Urinary bladder (tissue), 4 donors: ENCODE data around the gene MAGI1. TPM values are rescaled to one million over a fixed set of nuclear protein-coding genes. Genes with fewer than 3 reads are reported as not detected.
A peak's percentile ranks its signal among the peaks of the same experiment; 100 is the strongest.

ENCODE experiments used
- DNase-seq: peaks from one replicate; pipeline ENCODE4 v3.0.0-alpha.2; 2015; ENCODE audit errors: extremely low spot score
- H3K27ac ChIP-seq: one replicate; pipeline ENCODE4 v1.5.1; 2013; ENCODE audit warnings: low read depth, mild to moderate bottlenecking, moderate library complexity
- H3K36me3 ChIP-seq: one replicate; pipeline ENCODE4 v1.6.1; 2013; ENCODE audit warnings: mild to moderate bottlenecking, moderate library complexity; ENCODE audit not compliant: insufficient read depth
- H3K4me1 ChIP-seq: one replicate; pipeline ENCODE4 v1.6.1; 2013; ENCODE audit warnings: mild to moderate bottlenecking, moderate library complexity; ENCODE audit not compliant: insufficient read depth
- H3K4me3 ChIP-seq: one replicate; pipeline ENCODE4 v1.5.1; 2013; ENCODE audit warnings: low read depth, low read length
- WGBS: extraction: QIAGEN DNeasy Blood & Tissue Kit; methylation state at CpG from one replicate; pipeline ENCODE4 v1.1.7; 2013; 5-methylcytosine and 5-hydroxymethylcytosine counted together
- polyA plus RNA-seq: library from polyadenylated mRNA; stranded (reverse); fragments of 200-250 nt; gene quantifications from one replicate; pipeline ENCODE4 v1.2.3, GENCODE V29; 2013
- total RNA-seq: library from RNA; depleted of rRNA; stranded (reverse); fragments of >200 nt; gene quantifications from one replicate; pipeline ENCODE4 v1.2.3, GENCODE V29; 2014
- donor health status: healthy with polysubstance abuse.
- donor health status: healthy.

MAGI1 gene
- total RNA-seq (46.7 TPM), polyA plus RNA-seq (9.7 TPM)

DNA sequence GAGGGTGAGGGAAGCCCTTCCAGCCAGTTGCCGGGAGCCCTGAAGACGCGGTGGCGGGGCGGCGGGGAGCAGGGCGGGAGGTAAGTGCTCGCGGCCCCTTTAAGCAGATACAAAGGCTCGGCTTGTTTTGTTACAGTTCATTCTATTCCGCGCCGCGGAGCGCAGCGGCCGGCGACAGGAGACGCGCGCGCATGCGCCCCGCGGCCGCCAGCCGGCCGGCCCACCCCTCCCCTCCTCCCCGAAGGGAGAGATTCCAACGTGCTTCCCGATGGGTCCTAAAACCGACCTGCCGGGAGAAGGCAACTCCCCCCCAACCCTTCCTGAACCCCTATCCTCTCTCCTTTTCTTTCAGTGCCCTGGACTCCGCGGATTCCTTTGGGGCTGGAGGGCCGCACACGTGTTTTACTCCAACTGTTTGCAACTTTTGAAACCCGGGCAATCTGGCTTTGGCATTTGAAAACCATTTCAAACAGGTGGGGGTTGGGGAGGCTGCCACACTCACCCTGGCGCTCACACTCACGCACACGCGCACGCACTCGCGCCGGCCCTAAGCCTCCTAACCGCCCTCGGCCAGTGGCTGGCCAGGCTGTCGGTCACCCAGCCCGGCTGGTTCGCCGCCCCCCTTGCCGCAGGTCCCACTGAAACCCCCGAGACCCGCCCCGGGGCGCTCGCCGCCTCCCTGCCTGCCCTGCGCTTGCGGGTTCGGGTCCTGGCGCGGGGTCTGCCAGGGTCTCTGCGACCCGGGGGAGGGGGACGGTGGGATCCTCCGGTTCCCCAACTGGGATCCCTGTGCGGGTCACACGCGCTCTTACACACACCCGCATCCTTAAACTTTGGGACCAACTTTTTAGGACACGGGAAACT, at the start of gene MAGI1:
TSS of gene MAGI1 (minus strand) at position 193 of the 864 bp plus-strand sequence. CDS start 610 bp downstream, outside the sequence.
- Histone ChIP-seq H3K27ac (peak within 1 kb of the TSS; percentile 69), H3K4me3 (peak within 1 kb of the TSS; percentile 54), H3K4me1 (no peaks in the 10 kb centered on the region), H3K36me3 (no peaks in the 10 kb centered on the region)
- under 1% methylated on average over 73 of the region's 73 CpGs for WGBS
- DNase-seq = peak; percentile 90

DNA sequence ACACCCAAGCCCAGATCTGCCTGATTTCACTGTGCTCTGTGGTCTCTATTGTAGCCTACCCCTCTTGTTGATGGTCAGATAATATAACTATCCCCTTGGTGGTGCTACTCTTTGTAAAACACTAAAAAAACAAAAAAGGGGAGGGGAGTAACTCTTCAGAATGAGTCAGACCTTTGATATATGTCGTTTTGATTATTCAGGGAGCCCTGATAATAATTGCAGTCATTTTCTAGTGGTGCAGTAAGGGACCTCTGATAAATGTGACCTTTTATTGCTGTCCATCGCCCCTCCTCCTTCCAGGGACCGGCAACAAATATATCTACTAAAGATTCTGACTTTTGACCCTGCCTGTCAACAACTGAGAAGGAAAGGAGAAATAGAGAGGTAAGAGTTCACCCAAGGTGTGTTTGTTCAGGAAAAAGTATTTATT, 45.1 kb upstream of the MAGI1 start:
- Histone ChIP-seq H3K27ac (no peak overlapping the region), H3K36me3 (no peaks in the 10 kb centered on the region), H3K4me3 (no peak overlapping the region), H3K4me1 (no peaks in the 10 kb centered on the region)
- WGBS = 50% methylated on average over 3 of the region's 3 CpGs
- DNase-seq = no peak

DNA sequence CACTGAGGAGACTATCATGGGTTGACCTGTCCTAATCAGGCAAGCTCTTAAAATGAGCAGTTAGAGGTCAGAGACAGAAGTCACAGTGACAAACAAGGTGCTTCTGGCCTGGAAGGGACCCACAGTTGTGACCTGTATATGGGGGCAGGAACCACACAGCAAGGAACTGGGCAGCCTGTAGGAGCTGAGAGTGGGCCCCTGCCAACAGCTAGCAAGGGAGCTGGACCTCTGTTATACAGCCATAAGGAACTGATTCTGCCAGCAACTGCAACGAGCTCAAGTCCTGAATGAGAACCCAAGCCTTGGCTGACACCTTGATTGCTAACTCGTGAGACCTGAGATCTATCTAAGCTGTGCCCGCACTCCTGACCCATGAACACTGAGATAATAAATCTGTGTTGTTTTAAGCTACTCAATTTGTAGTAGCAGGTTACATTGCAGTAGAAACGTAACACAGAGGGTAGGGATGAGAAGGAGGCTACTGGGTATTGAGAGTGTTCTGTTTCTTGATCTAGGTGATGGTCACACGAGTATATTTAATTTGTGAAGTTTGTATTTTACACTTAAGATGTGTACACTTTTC, 44.5 kb upstream of the MAGI1 start:
- Histone ChIP-seq H3K4me1 (no peaks in the 10 kb centered on the region), H3K36me3 (no peaks in the 10 kb centered on the region), H3K27ac (no peak overlapping the region), H3K4me3 (no peak overlapping the region)
- DNase-seq = no peak
- WGBS = 60% methylated on average over 5 of the region's 5 CpGs

DNA sequence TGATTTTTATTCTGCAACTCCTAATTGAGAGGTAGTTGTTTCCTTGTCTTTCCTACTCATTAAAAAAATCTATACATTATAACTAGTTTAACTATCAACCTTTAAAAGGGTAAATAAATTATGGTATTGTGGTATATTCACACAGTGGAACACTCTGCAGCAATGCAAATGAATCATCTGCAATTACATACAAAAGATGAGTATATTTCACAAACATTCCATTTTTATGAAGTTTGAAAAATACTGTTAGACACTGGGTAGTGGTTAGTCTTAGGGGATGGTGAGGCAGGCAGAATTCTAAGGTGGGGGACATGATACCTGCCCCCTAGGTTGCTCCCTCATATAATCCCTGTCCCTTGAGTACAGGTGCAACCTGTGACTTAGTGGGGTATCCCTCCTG, 44.0 kb upstream of the MAGI1 start:
- no peak for DNase-seq
- H3K36me3 ChIP-seq = no peaks in the 10 kb centered on the region
- no peak overlapping the region for H3K27ac ChIP-seq
- no peaks in the 10 kb centered on the region for H3K4me1 ChIP-seq
- no peak overlapping the region for H3K4me3 ChIP-seq

DNA sequence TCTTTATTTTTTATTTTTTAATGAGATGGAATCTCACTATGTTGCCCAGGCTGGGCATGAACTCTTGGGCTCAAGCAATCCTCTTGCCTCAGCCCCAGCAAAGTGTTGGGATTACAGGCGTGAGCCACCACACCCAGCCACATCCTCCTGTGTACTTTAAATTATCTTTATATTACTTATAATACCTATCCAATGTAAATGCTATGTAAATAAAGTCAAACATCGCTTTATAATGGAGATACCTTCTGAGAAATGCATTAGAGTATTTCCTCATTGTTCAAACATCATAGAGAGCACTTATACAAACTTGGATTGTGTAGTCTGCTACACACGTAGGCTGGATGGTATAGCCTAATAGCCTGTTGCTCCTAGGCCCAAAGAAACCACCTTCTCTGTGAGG, 41.4 kb upstream of the MAGI1 start:
- no peak for DNase-seq
- H3K4me3 ChIP-seq = no peak overlapping the region
- 94% methylated on average over 3 of the region's 3 CpGs for WGBS
- H3K27ac ChIP-seq = no peak overlapping the region
- no peaks in the 10 kb centered on the region for H3K4me1 ChIP-seq
- H3K36me3 ChIP-seq = no peaks in the 10 kb centered on the region

DNA sequence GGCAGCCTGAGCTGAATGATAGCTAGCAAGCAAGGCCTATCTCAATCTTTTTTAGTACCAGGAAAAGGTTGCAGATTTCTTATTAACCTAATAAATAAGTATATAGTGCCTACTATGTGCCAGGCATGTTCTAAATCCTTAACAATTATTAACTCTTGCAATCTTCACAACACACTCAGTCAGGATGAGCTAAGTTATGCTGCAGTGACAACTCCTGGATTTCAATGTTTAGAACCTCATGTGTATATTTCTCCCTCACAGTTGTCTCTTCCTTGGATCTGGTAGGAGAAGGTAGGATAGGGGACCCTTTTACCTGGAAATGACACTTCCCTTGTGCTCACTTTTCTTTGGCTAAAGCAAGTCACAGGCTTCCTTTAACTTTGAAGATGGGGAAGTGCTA, 39.3 kb upstream of the MAGI1 start:
- Histone ChIP-seq H3K36me3 (no peaks in the 10 kb centered on the region), H3K27ac (no peak overlapping the region), H3K4me1 (no peaks in the 10 kb centered on the region), H3K4me3 (no peak overlapping the region)
- DNase-seq = no peak

DNA sequence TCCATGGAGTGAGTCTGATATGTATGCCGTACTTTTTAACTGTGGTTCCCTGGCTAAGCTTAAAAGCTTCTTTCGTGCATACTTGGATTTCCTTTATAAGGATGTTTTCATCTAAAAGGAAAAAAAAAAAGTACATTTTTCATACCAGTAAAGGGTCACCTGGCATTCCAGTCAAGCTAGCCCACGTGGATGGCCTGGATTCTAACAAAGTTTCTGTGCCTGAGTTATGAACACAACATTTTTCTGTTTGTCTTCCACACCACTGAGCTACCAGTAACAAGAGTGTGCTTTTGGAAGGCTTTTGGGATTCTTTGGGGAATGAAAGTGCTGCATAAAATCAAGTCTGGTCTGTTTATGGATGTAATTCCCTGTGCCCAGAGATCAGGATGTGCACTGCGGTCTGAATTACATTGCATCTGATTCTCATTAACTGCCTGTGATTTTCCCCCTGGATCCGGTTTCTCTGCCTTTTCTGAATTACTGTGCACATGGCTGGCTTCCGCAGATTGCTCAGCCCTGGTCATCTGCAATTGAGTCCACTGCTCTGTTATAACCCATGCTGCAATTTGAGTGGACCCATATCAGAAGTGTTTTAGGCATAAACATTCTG, 38.2 kb upstream of the MAGI1 start:
- no peaks in the 10 kb centered on the region for H3K36me3 ChIP-seq
- 42% methylated on average over 6 of the region's 6 CpGs for WGBS
- H3K4me3 ChIP-seq = no peak overlapping the region
- H3K4me1 ChIP-seq = no peaks in the 10 kb centered on the region
- DNase-seq = peak; percentile 17
- no peak overlapping the region for H3K27ac ChIP-seq

DNA sequence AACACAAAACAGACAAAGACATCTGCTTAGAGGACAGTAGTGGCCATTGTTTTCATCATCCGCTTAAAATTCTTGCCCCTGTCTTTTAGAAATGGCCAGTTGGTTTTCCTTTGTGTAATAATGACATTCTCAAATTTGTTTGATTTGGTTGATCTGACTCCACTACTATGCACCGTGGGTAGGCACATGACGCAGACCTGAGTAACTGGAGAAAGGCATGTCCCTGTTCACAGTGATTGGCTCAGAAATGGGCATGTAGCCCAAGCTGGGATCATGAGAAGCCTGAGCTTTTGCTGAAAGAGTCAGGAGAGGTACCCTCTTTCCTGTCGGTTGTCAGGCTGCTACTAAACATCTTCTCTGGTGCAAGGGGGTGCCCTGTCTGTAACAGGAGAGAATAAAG, 36.6 kb upstream of the MAGI1 start:
- WGBS = 74% methylated on average over 4 of the region's 4 CpGs
- DNase-seq = no peak
- H3K36me3 ChIP-seq = no peaks in the 10 kb centered on the region

DNA sequence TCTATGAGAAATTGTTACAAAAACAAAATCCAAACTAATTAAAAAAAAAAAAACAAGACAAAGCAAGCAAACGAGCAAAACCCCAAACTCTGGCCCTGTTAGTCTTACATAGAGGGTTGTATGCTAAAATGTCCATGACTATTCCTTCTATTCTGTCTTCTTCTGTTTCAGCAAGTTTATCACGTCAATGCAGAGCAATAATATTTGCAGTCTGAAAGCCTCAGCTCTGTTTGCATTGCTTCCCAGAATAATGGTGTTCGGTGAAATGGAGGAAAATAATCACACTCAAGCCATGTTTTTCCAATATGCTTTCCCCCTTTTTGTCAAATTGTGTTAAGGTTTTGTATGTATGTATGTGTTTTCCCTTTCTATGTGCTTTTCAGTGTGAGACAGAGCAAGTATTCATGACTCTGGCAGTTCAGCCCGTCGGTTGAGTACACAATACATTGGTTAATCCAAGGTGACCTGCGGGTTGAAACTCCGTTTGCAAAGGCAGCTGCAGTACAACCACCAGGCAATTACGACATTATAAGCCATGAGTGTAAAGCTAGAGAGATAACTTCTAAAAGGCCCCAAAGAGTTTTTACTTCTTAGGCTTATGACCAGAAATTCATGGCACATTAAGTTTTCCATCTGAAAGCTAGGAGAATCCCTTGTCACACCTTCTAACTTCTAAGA, 34.9 kb upstream of the MAGI1 start:
- no peak overlapping the region for H3K4me3 ChIP-seq
- no peaks in the 10 kb centered on the region for H3K36me3 ChIP-seq
- 65% methylated on average over 8 of the region's 8 CpGs for WGBS
- DNase-seq = no peak
- H3K27ac ChIP-seq = no peak overlapping the region
- no peaks in the 10 kb centered on the region for H3K4me1 ChIP-seq

More for the DNA sequence above, 36.6 kb upstream of the MAGI1 start:
- Histone ChIP-seq H3K4me3 (no peak overlapping the region), H3K27ac (no peak overlapping the region), H3K4me1 (no peaks in the 10 kb centered on the region)

DNA sequence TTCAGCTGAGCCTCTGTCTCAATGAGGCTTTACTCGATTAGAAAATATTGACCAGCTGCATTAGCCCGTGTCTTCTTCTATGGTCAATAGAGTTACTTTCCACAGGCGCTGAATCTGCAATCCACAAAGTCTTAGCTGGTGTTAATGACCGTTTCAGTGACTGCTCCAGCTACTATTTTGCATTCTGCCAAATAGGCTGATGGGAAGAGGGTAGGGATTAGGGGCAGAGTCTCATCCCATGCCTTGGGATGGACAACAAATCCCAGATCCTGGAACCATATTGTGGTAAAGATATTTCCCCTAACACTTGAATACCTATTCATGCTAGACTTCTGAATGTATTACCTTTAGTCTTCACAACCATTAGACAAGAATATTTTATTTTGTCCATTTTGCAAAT, 29.5 kb upstream of the MAGI1 start:
- Histone ChIP-seq H3K36me3 (no peaks in the 10 kb centered on the region), H3K4me1 (no peaks in the 10 kb centered on the region), H3K27ac (no peak overlapping the region), H3K4me3 (no peak overlapping the region)
- no peak for DNase-seq
- WGBS = 90% methylated on average over 4 of the region's 4 CpGs

DNA sequence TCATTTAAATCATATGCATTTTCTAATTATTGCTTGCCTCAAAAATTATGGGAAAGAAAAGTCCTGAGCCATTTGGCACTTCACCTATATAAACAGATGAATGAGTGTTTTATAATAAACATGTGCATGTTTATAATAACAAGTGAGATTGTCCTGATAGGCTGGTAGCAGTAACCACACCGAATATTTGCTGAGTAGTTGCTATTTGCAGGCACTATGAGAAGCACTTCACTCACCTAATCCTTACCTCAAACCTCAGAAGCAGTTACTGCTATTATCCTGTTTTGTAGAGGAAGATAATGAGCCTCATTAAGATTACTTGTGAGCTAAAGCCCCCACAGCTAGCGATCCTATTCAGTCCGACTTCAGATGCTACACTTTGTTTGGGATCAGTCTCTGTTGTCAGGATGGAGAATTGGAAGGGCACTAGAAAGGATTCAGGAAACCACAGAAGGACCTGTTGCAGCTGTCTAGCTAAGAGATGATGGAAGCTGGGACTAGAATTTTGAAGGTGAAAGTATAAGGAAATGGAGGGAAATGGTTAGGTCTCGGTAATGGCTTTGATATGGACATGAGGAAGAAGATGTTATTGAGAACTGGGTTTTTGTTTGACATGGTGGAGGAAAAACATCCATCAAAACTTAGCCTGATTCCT, 28.4 kb upstream of the MAGI1 start:
- Histone ChIP-seq H3K4me3 (no peak overlapping the region), H3K36me3 (no peaks in the 10 kb centered on the region), H3K27ac (no peak overlapping the region), H3K4me1 (no peaks in the 10 kb centered on the region)
- no peak for DNase-seq
- WGBS = 40% methylated on average over 4 of the region's 4 CpGs

DNA sequence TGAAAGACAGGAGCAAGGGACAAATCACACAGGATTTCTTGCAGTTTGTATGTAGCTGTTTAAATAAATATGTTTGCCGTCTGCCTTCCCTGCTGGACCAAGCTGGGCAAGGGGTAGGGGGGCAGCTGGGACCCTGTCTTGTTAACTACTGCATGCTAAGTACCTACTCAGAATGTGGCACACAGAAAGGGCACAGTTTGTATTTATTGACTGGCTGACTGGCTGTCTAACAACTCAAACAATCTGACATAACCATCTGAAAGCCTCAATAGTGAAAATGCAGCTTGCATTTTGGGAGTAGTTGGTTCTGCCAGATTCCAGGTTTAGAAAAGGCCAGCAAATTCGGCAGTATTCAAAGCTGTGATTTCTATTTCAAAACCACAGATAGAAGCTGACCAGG, 16.6 kb upstream of the MAGI1 start:
- WGBS = 62% methylated on average over 2 of the region's 2 CpGs
- Histone ChIP-seq H3K36me3 (no peaks in the 10 kb centered on the region), H3K4me1 (no peaks in the 10 kb centered on the region), H3K4me3 (no peak overlapping the region), H3K27ac (no peak overlapping the region)
- DNase-seq = no peak

DNA sequence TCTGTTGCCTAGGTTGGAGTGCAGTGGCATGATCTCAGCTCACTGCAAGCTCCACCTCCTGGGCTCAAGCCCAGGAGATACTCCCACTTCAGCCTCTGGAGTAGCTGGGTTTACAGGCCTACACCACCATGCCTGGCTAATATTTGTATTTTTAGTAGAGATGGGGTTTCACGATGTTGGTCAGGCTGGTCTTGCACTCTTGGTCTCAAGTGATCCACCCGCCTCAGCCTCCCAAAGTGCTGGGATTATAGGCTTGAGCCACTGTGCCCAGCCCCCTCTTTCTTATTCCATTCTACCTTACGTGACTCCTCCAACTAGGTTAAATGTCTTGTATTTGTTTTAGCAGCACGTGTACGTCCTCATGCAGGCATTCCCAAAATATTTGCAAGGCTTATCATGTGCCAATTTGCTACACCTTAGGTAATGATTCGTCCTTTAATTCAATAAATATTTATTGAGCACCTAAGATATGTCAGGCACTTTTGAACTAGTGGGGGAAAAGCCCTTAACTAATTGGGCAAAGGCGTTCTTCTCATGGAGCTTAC, 14.9 kb upstream of the MAGI1 start:
- Histone ChIP-seq H3K4me1 (no peaks in the 10 kb centered on the region), H3K4me3 (no peak overlapping the region), H3K36me3 (no peaks in the 10 kb centered on the region), H3K27ac (no peak overlapping the region)
- 56% methylated on average over 7 of the region's 7 CpGs for WGBS
- DNase-seq = no peak
